ENCODE results near the gene ATXN7L2. TPM values are rescaled to one million over a fixed set of nuclear protein-coding genes. Genes with fewer than 3 reads are reported as not detected.

ATXN7L2 gene
- total and polyA plus RNA-seq, 2 of the 8 experiments (the other 6 are each of a cell fraction or from before 2014, with no cell fraction given), result 8.1 to 9.3 TPM

DNA sequence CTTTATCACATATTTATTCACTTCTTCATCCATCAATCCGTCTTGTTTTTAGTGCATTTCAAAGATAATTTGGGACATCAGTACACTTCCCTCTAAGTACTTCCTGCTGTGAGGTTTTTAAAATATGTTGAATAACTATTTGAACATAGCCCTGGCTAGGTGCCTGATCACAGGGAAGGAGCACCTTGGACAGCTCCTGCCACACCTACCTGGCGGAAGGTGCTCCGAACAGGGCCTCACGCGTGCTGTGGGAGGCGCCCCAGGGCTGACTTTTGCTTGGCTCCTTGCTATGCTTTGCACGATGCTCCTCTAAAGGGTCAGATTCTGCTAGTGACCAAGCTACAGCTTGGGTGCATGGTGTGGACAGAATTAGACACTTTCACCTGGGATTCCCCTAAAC lies 4.9 kb upstream of the ATXN7L2 start:
- peaks cover 0 to 5% (median under 1%) of the 10 kb centered on the region in 4 experiments; a peak in 3 of 7 replicates for H3K27me3 ChIP-seq (replicated peaks in 1 of 4; ENCODE audit: control insufficient read depth in 3 of 4, extremely low read depth in 1 of 4, insufficient read depth in 3 of 4, low read length in 3 of 4)
- TF ChIP-seq HDAC2 (IDR thresholded peaks at IDR 0.05; ENCODE audit: borderline replicate concordance in 1 of 2, low read depth in 2 of 2, low read length in 2 of 2) (0 out of 4 replicates have a peak, but pooled peaks have one; percentile 42 to 52), SIN3A (conservative IDR thresholded peaks at IDR 0.05 in 1 of 2, IDR thresholded peaks at IDR 0.05 in 1 of 2; ENCODE audit: low read depth in 1 of 2, low read length in 2 of 2) (peak; percentile 94 to 96), SAP30 (IDR thresholded peaks at IDR 0.05; ENCODE audit: insufficient read depth, insufficient replicate concordance, low read length) (peak; percentile 53), CTCF (IDR thresholded peaks at IDR 0.05; ENCODE audit: control extremely low read depth in 1 of 3, insufficient read depth in 1 of 3, low read depth in 1 of 3, low read length in 3 of 3) (peak; percentile 18 to 23 (median 21); a peak in 3 of 4 replicates), SP4 (IDR thresholded peaks at IDR 0.05; ENCODE audit: low read length) (no peak), ATF3 (IDR thresholded peaks at IDR 0.05; ENCODE audit: insufficient read depth, low read depth, low read length) (no peak), POLR2A (IDR thresholded peaks at IDR 0.05; ENCODE audit: control extremely low read depth in 1 of 2, low read depth in 2 of 2, low read length in 2 of 2) (no peak), BCL11A (IDR thresholded peaks at IDR 0.05; ENCODE audit: low read depth in 2 of 2, low read length in 2 of 2) (no peak), FOSL1 (IDR thresholded peaks at IDR 0.05; ENCODE audit: insufficient read depth, low read depth, low read length) (no peak)

More for the DNA sequence above, 4.9 kb upstream of the ATXN7L2 start:
- Histone ChIP-seq H2BK15ac (ENCODE audit: low read length) (no peak overlapping the region), H3K9me3 (ENCODE audit: insufficient read depth in 2 of 2, low read depth in 1 of 2, low read length in 1 of 2) (no peaks in the 10 kb centered on the region), H2BK20ac (ENCODE audit: low read length) (no peak overlapping the region), H3K23me2 (ENCODE audit: low read depth, low read length) (peaks cover 6% of the 10 kb centered on the region), H3K4me3 (ENCODE audit: extremely low read depth in 1 of 4, insufficient read depth in 2 of 4, low read depth in 3 of 4, low read length in 4 of 4) (no peak overlapping the region), H3K4me1 (replicated peaks in 1 of 4; ENCODE audit: control insufficient read depth in 3 of 4, insufficient read depth in 4 of 4, low read length in 3 of 4) (0 out of 7 replicates have a peak, but pooled peaks cover 0 to 2% (median 0%) of the 10 kb centered on the region in 4 experiments), H3K27ac (ENCODE audit: low read depth, low read length) (no peak overlapping the region), H3K18ac (ENCODE audit: extremely low read depth, low read length) (no peak overlapping the region), H4K8ac (ENCODE audit: extremely low read depth, insufficient read depth, low read length) (no peak overlapping the region), H3K4me2 (ENCODE audit: insufficient read depth in 1 of 2, low read depth in 2 of 2, low read length in 2 of 2) (no peak overlapping the region), H3K79me2 (ENCODE audit: control insufficient read depth in 1 of 2, insufficient read depth in 2 of 2, low read length in 2 of 2) (no peaks in the 10 kb centered on the region), H3K79me1 (ENCODE audit: low read depth, low read length) (no peaks in the 10 kb centered on the region), H2AFZ (ENCODE audit: low read length) (no peak overlapping the region), H2BK5ac (ENCODE audit: low read depth, low read length) (no peak overlapping the region), H4K20me1 (replicated peaks in 1 of 2; ENCODE audit: control insufficient read depth in 1 of 2, insufficient read depth in 2 of 2, low read length in 2 of 2) (peaks cover 0 to 2% of the 10 kb centered on the region in 2 experiments), H3K14ac (ENCODE audit: insufficient read length) (no peak overlapping the region), H2AK5ac (ENCODE audit: low read depth, low read length) (no peak overlapping the region), H2BK120ac (replicated peaks; ENCODE audit: low read depth, low read length) (no peak overlapping the region), H2BK12ac (ENCODE audit: low read depth, low read length) (no peak overlapping the region), H4K5ac (ENCODE audit: insufficient read length, low read depth, low read length) (no peak overlapping the region), H3K56ac (replicated peaks; ENCODE audit: insufficient read length, low read depth, low read length) (no peak overlapping the region), H3K23ac (ENCODE audit: insufficient read length) (no peak overlapping the region), H3K36me3 (ENCODE audit: control insufficient read depth in 2 of 4, insufficient read depth in 4 of 4, low read length in 3 of 4) (no peaks in the 10 kb centered on the region), H3K9ac (replicated peaks in 1 of 4; ENCODE audit: extremely low read depth in 1 of 4, low read depth in 3 of 4, low read length in 3 of 4) (no peak overlapping the region), H4K91ac (replicated peaks; ENCODE audit: insufficient read length, low read length) (no peak overlapping the region), H3K4ac (replicated peaks; ENCODE audit: insufficient read length, low read depth, low read length) (no peak overlapping the region)
- ChIA-PET POLR2A (ENCODE audit: partially characterized antibody) (interaction anchor here (0.6 to 1.6 kb wide), 8 partner anchors 9 to 518 kb away, joined by 3 to 6 read pairs (median 3); partner anchors contain the start of gene CYB561D1), CTCF (ENCODE audit: partially characterized antibody) (interaction anchor here (0.5 to 43.7 kb wide), 11 partner anchors 10 to 503 kb away, joined by 3 to 1755 read pairs (median 4); partner anchors contain the start of genes CYB561D1, GPR61 and PSMA5)
- DNase-seq (ENCODE audit: low read depth in 1 of 2, low spot score in 2 of 2) (peak in 1 of 2 experiments; percentile 71), FAIRE-seq (no peak)
- 34% methylated on average over 7 of the region's 7 CpGs; no CpG with 5 or more reads in 1 of the 2 experiments for WGBS, 2 experiments (ENCODE audit: extremely low coverage in 1 of 2, insufficient coverage in 1 of 2, insufficient read length in 1 of 2, insufficient replicate concordance in 2 of 2, low coverage in 1 of 2, low lambda C conversion rate in 2 of 2, missing lambda C conversion rate in 1 of 2)
